Measurements from ENCODE around the gene LCN1.
A peak's percentile ranks its signal among the peaks of the same experiment; 100 is the strongest.

LCN1 gene

DNA sequence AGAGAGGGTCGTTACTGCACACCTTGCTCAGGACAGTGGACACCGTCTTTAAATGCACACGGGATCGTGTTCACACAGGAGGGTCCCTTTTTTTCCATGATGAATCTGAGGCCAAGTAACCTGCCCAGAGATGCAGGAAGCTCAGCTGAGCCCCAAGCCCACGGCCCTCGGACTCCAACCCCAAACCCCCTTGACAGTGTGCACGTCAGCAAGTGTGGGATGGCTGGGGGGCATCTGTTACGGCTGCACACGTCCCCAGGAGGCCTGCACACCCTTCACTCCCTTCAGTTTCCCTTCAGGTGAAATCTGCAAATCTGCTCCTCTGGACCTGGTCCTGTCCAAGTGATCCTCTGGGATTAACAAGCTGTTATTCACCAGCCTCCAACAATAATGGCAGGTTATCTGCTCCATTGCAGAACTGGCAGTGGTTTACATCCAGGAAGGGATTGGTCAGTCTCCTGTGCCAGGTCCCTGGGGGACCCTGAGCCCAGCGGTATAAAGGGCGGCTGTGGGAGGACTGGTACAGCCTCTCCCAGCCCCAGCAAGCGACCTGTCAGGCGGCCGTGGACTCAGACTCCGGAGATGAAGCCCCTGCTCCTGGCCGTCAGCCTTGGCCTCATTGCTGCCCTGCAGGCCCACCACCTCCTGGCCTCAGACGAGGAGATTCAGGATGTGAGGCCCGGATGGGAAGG, at the start of gene LCN1:
TSS of gene LCN1 (plus strand) at position 525 of the 692 bp plus-strand sequence. CDS start at position 583, 58 bp downstream.
- Histone ChIP-seq H3K9me3 (replicated peaks; ENCODE audit: insufficient read depth, low read length) (no peaks in the 10 kb centered on the region), H3K4me1 (ENCODE audit: low read length) (no peaks in the 10 kb centered on the region), H3K9me2 (replicated peaks; ENCODE audit: insufficient read depth, low read length) (no peaks in the 10 kb centered on the region), H3K4me2 (ENCODE audit: low read depth, low read length) (no peak within 1 kb of the TSS), H3K36me3 (replicated peaks; ENCODE audit: insufficient read depth, low read length) (no peaks in the 10 kb centered on the region), H4K20me1 (ENCODE audit: insufficient read depth, low read length) (no peaks in the 10 kb centered on the region), H3K9ac (ENCODE audit: low read length) (no peak within 1 kb of the TSS), H3K4me3 (ENCODE audit: low read length) (no peak within 1 kb of the TSS), H3K27me3 (replicated peaks; ENCODE audit: insufficient read depth, low read length) (peaks cover 17% of the 10 kb centered on the region), H3K79me2 (ENCODE audit: low read length) (no peaks in the 10 kb centered on the region), H3K27ac (ENCODE audit: low read length) (no peak within 1 kb of the TSS), H3F3A (ENCODE audit: insufficient read depth, low read length) (no peaks in the 10 kb centered on the region), H2AFZ (ENCODE audit: low read length) (no peak within 1 kb of the TSS)
- no peak for DNase-seq
- TF ChIP-seq CTCF (IDR thresholded peaks at IDR 0.05; ENCODE audit: low read length): no peak
- no peak for TF ChIP-seq EZH2 (optimal IDR thresholded peaks at IDR 0.05; ENCODE audit: low read depth, low read length)
- TF ChIP-seq EZH2phosphoT487 (IDR thresholded peaks at IDR 0.05; ENCODE audit: low read length): no peak

DNA sequence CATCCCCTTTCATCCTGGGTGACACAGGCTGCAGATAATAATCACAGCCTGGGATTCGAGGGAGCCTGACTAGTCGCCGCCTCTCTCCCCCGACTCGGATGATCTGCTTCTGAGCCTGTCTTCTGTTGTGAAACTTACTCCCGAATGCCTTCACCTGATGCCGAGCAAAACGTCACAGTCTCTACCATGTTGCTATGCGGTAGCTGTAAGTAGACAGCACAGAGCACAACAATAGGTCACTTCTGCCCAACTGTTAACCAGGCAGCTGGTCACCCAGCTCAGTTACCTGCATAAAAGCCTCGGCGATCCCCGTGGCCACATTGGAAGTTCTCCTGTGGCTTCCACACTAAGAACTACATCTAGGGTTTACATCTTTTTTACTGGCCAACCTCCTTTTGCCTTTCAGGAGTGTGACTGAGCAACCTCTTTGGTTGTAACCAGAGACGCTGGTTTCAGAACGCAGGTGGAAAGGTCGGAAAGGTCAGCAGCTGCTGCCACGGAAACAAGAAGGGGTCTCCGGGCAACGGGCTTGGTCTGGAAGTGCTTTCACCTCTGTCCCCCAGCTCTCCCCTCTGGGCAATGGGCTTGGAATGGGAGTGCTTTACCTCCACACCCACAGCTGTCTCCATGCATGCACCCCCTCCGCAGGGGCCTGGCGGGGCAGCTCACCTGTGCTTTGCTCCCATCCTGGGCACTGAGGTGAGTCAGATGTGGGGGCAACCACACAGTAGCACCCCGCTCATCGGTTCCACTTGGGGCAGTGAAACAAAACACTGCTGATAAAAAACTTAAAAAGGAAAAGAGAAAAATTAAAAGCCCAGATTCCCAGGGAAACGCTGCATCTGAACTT, 49.2 kb upstream of the LCN1 start:
- no peaks in the 10 kb centered on the region for H3K79me2 ChIP-seq (ENCODE audit: low read length)
- H3K9me3 ChIP-seq (replicated peaks; ENCODE audit: insufficient read depth, low read length): no peaks in the 10 kb centered on the region
- peaks cover 76% of the 10 kb centered on the region for H3K27me3 ChIP-seq (replicated peaks; ENCODE audit: insufficient read depth, low read length)
- H3K4me2 ChIP-seq (ENCODE audit: low read depth, low read length): peak overlapping the region; percentile 66
- 0 out of 2 replicates have a peak overlapping the region, but pooled peaks have one; percentile 17 for H2AFZ ChIP-seq (ENCODE audit: low read length)
- H3K27ac ChIP-seq (ENCODE audit: low read length): peak overlapping the region; percentile 11; the same call in 1 of the 2 replicates
- H3K4me3 ChIP-seq (ENCODE audit: low read length): 0 out of 2 replicates have a peak overlapping the region, but pooled peaks have one; percentile 25
- no peaks in the 10 kb centered on the region for H3K36me3 ChIP-seq (replicated peaks; ENCODE audit: insufficient read depth, low read length)
- H3K9ac ChIP-seq (ENCODE audit: low read length): no peak overlapping the region
- DNase-seq: peak; percentile 34
- no peaks in the 10 kb centered on the region for H3F3A ChIP-seq (ENCODE audit: insufficient read depth, low read length)
- H4K20me1 ChIP-seq (ENCODE audit: insufficient read depth, low read length): no peaks in the 10 kb centered on the region
- peaks cover 5% of the 10 kb centered on the region for H3K4me1 ChIP-seq (ENCODE audit: low read length)
- H3K9me2 ChIP-seq (replicated peaks; ENCODE audit: insufficient read depth, low read length): no peaks in the 10 kb centered on the region
- TF ChIP-seq EZH2phosphoT487 (IDR thresholded peaks at IDR 0.05; ENCODE audit: low read length) (no peak), CTCF (IDR thresholded peaks at IDR 0.05; ENCODE audit: low read length) (no peak), EZH2 (optimal IDR thresholded peaks at IDR 0.05; ENCODE audit: low read depth, low read length) (no peak)

- no peaks in the 10 kb centered on the region for H4K20me1 ChIP-seq (ENCODE audit: insufficient read depth, low read length)
- no peak for TF ChIP-seq EZH2phosphoT487 (IDR thresholded peaks at IDR 0.05; ENCODE audit: low read length)
- TF ChIP-seq CTCF (IDR thresholded peaks at IDR 0.05; ENCODE audit: low read length): no peak
- H3K36me3 ChIP-seq (replicated peaks; ENCODE audit: insufficient read depth, low read length): no peaks in the 10 kb centered on the region
- no peaks in the 10 kb centered on the region for H3K9me3 ChIP-seq (replicated peaks; ENCODE audit: insufficient read depth, low read length)
- no peaks in the 10 kb centered on the region for H3K79me2 ChIP-seq (ENCODE audit: low read length)
- H3K27ac ChIP-seq (ENCODE audit: low read length): no peak overlapping the region
- peaks cover 11% of the 10 kb centered on the region for H3K4me1 ChIP-seq (ENCODE audit: low read length)
- H3K4me3 ChIP-seq (ENCODE audit: low read length): no peak overlapping the region
- peaks cover 56% of the 10 kb centered on the region for H3K27me3 ChIP-seq (replicated peaks; ENCODE audit: insufficient read depth, low read length)
- peaks cover 12% of the 10 kb centered on the region for H3F3A ChIP-seq (ENCODE audit: insufficient read depth, low read length)
- no peak overlapping the region for H3K4me2 ChIP-seq (ENCODE audit: low read depth, low read length)
- H3K9me2 ChIP-seq (replicated peaks; ENCODE audit: insufficient read depth, low read length): no peaks in the 10 kb centered on the region
- no peak overlapping the region for H2AFZ ChIP-seq (ENCODE audit: low read length)
- DNase-seq: no peak
- H3K9ac ChIP-seq (ENCODE audit: low read length): no peak overlapping the region
Measured at GRCh38 chr9:135473972-135474543, 47.2 kb upstream of the LCN1 start.

Measured in MM.1S (cell line).